Dendritic cell treated with granulocyte-macrophage colony-stimulating factor and Interleukin-4, amounts not matched to agents 40 ng/mL and 50 ng/mL, for 4 days (primary cell): ENCODE data around the gene SCLT1.

Source experiments
- H3K27ac Mint-ChIP-seq: one replicate; pipeline ENCODE4 v1.8.0; 2022; ENCODE audit warnings: mild to moderate bottlenecking, mixed read lengths
- H3K27me3 Mint-ChIP-seq: one replicate; pipeline ENCODE4 v1.8.0; 2022; ENCODE audit warnings: mild to moderate bottlenecking, mixed read lengths
- H3K36me3 Mint-ChIP-seq: one replicate; pipeline ENCODE4 v1.8.0; 2022; ENCODE audit warnings: low read depth, mixed read lengths
- H3K4me1 Mint-ChIP-seq: one replicate; pipeline ENCODE4 v1.8.0; 2022; ENCODE audit warnings: low read depth, mixed read lengths
- H3K4me3 Mint-ChIP-seq: one replicate; pipeline ENCODE4 v1.8.0; 2022; ENCODE audit warnings: mild to moderate bottlenecking, moderate library complexity, mixed read lengths
- H3K9me3 Mint-ChIP-seq: one replicate; pipeline ENCODE4 v1.8.0; 2022; ENCODE audit warnings: mixed read lengths
- intact Hi-C: fragments of 100-400 bp; cut with micrococcal nuclease; formaldehyde crosslinking; loops from one replicate; pipeline ENCODE4 v1.15.0; 2022

Gene SCLT1

GRCh38 chr4:129043523-129043922, 49.8 kb downstream of the SCLT1 start:
- Mint-ChIP-seq H3K27ac (no peak overlapping the region), H3K9me3 (no peaks in the 10 kb centered on the region), H3K36me3 (peaks cover 18% of the 10 kb centered on the region), H3K4me3 (no peak overlapping the region), H3K4me1 (peaks cover 7% of the 10 kb centered on the region), H3K27me3 (no peaks in the 10 kb centered on the region)
- intact Hi-C loops: no loop called here

DNA sequence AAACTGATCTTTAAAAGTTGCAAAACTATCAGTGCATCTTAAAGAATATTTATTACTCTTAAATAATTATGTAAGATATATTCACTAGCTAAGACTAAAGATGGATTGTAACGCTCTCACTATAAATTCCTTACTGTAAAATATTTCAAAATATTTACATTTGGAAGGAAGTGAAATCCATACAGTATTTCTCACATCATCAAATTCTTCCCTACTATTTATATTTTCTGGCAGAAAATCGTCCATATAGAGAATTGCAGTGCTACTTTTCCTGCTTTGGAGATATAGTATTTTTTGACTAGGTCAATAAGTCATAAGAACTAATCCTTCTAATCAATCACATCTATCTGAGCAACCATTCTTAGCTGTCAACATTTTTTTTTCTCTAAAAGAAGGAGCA, 52.9 kb downstream of the SCLT1 start:
- Mint-ChIP-seq H3K4me1 (no peaks in the 10 kb centered on the region), H3K27me3 (no peaks in the 10 kb centered on the region), H3K36me3 (peaks cover 31% of the 10 kb centered on the region), H3K4me3 (no peak overlapping the region), H3K9me3 (no peaks in the 10 kb centered on the region), H3K27ac (no peak overlapping the region)
- intact Hi-C loops: no loop called here

DNA sequence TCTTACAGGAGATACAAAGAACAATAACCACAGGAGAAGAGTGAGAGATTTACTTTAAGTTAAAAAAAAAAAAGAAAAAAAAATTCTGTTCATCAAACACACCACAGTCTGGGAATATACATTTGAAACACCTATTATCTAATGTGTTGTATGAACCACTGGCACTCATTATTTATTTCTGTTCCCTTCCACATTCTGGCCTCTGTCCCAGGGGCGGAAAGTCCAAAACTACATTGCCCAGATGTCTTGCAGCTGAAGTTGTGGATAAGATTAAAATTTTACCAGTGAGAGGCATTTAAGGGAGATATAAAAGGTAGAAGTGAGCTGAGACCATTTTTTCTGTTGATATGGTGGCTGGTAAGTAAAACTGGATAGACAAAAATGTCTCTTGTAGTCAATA, 56.2 kb downstream of the SCLT1 start:
- Mint-ChIP-seq H3K9me3 (peaks cover 3% of the 10 kb centered on the region), H3K36me3 (peaks cover 27% of the 10 kb centered on the region), H3K27me3 (no peaks in the 10 kb centered on the region), H3K4me1 (no peaks in the 10 kb centered on the region), H3K4me3 (no peak overlapping the region), H3K27ac (no peak overlapping the region)
- intact Hi-C loops: no loop called here

DNA sequence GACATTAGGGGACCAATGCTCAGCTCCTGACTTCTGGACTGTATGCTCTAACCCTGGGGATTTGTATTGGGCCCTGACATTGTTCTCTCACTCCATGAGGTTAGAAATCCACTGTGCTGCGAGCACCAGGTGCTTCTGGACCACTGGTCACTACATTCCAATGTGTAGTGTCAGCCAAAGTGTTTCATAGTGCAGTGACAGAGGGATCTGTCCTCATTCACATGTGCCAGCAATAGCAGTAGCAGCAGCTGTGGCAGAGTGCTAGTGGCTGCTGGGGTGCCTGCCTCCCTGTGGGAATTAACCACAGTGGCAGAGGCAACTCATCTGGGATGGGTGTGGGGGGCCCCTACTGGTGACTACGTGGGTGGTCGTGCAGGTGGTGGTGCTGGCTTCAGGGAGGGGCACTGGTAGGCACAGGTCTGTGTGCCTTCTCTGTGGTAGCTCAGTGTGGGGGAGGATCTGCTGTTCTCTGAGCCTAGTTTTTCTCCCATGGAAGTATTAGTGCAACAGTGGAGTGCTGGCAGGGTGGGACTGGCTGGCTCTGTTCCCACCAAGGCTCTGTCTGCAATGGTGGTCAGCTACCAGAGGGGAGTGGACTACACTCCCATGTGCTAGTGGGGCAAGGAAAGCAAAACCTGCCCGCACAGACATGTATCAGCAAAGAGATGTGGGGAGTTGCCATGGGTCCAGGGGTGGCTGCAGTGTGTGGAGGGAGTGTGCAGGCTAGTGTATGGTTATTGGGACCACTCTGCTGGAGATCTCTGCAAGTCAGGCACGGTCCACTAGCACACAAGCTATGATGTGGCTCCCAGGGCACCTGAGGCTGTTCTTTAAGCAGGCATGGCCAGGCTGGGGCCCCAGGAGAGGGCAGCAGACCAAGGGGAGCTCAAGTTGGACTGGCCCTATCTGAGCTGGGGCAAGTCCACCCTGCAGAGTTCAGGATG, 78.5 kb downstream of the SCLT1 start:
- Mint-ChIP-seq H3K27ac (no peak overlapping the region), H3K36me3 (peaks cover 36% of the 10 kb centered on the region), H3K9me3 (peaks cover 68% of the 10 kb centered on the region), H3K27me3 (no peaks in the 10 kb centered on the region), H3K4me1 (no peaks in the 10 kb centered on the region), H3K4me3 (no peak overlapping the region)
- intact Hi-C loops: no loop called here

- H3K4me3 Mint-ChIP-seq: no peak overlapping the region
- H3K9me3 Mint-ChIP-seq: peaks cover 60% of the 10 kb centered on the region
- intact Hi-C loops: no loop called here
- no peak overlapping the region for H3K27ac Mint-ChIP-seq
- no peaks in the 10 kb centered on the region for H3K4me1 Mint-ChIP-seq
- H3K36me3 Mint-ChIP-seq: peaks cover 2% of the 10 kb centered on the region
- H3K27me3 Mint-ChIP-seq: no peaks in the 10 kb centered on the region
These were observed 85.2 kb downstream of the SCLT1 start for GRCh38 chr4:129008096-129008495.

DNA sequence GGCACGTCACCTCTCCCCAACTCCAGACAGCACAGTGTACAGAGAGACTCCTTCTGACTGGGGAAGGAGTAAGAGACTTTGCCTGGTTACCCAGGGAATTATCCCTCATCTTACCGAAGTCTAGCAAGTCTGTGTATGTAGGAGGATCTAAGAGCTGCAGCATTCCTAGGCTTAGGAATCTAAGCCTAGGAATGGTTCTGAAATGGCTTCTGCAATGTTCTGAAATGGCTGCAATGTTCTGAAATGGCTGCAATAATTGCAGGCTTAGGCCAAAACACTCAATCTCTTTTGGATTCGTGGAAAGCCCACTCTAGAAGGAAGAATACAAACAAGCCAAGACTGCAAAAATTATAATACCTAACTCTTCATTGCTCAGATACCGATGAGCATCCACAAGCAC, 106.4 kb downstream of the SCLT1 start:
- H3K9me3 Mint-ChIP-seq: peaks cover 22% of the 10 kb centered on the region
- peaks cover 83% of the 10 kb centered on the region for H3K36me3 Mint-ChIP-seq
- no peaks in the 10 kb centered on the region for H3K27me3 Mint-ChIP-seq
- intact Hi-C loops: no loop called here
- no peak overlapping the region for H3K4me3 Mint-ChIP-seq
- H3K27ac Mint-ChIP-seq: no peak overlapping the region
- H3K4me1 Mint-ChIP-seq: no peaks in the 10 kb centered on the region

DNA sequence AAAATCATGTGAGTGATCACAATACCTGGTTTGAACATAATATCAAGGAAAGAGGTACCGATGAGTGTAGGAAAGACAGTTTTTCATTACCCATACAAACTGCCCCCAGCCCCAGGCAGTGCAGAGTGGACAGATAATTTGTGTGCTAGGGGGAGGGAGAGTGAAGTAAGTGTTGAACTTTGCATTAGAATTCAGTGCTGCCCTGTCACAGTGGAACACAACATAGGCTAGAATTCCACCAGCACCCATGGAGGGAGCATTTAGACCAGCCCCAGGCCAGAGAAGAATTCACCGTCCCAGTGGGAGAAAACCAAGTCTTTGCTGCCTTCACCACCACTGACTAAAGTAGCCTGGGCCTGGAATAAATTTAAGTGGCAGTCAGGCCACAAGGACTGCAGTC, 107.3 kb downstream of the SCLT1 start:
- Mint-ChIP-seq H3K27me3 (no peaks in the 10 kb centered on the region), H3K9me3 (peaks cover 22% of the 10 kb centered on the region), H3K4me3 (no peak overlapping the region), H3K36me3 (peaks cover 83% of the 10 kb centered on the region), H3K27ac (no peak overlapping the region), H3K4me1 (no peaks in the 10 kb centered on the region)
- intact Hi-C loops: no loop called here

DNA sequence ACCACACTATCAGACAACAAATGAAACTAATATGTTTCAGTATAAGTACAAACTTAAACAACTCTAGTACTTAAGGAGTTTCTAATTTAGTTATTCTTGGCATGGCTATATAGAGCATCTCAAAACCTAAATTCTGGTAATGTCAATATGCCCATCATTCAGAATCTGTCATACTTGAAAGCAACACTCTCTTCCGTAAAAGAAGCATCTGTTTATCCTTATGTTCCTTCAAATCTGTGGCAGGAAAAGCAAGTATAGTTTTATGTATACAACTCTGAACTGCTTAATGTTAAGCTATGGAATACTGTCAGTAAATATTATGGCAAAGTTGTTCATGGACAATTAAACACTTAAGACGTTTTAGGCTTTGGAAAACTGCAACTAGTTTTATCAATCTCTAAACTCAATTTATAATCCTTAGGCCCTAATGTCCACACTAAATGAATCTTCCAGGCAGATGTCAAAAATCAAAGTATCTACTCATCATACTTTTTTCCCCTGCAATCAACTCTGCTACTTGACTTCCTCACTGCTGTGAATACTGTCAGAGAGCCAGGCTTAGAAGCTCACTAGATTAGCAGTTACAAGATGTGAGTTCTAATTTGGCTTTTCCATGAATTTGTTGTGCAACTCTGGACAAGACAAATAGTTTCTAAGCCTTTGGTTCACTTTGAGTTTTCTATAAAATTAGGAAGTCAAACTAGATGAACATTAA, 109.4 kb downstream of the SCLT1 start:
- H3K27me3 Mint-ChIP-seq: no peaks in the 10 kb centered on the region
- peaks cover 11% of the 10 kb centered on the region for H3K9me3 Mint-ChIP-seq
- peaks cover 62% of the 10 kb centered on the region for H3K36me3 Mint-ChIP-seq
- H3K4me1 Mint-ChIP-seq: no peaks in the 10 kb centered on the region
- no peak overlapping the region for H3K4me3 Mint-ChIP-seq
- H3K27ac Mint-ChIP-seq: no peak overlapping the region
- intact Hi-C loops: no loop called here

GRCh38 chr4:128981377-128981776, 112.0 kb downstream of the SCLT1 start:
- Mint-ChIP-seq H3K36me3 (peaks cover 37% of the 10 kb centered on the region), H3K27me3 (no peaks in the 10 kb centered on the region), H3K9me3 (no peaks in the 10 kb centered on the region), H3K27ac (no peak overlapping the region), H3K4me3 (no peak overlapping the region), H3K4me1 (no peaks in the 10 kb centered on the region)
- intact Hi-C loops: no loop called here

- Mint-ChIP-seq H3K4me1 (no peaks in the 10 kb centered on the region), H3K27me3 (no peaks in the 10 kb centered on the region), H3K4me3 (no peak overlapping the region), H3K27ac (no peak overlapping the region), H3K36me3 (peaks cover 33% of the 10 kb centered on the region), H3K9me3 (no peaks in the 10 kb centered on the region)
- intact Hi-C loops: no loop called here
These were observed 112.5 kb downstream of the SCLT1 start for GRCh38 chr4:128980816-128981326.

DNA sequence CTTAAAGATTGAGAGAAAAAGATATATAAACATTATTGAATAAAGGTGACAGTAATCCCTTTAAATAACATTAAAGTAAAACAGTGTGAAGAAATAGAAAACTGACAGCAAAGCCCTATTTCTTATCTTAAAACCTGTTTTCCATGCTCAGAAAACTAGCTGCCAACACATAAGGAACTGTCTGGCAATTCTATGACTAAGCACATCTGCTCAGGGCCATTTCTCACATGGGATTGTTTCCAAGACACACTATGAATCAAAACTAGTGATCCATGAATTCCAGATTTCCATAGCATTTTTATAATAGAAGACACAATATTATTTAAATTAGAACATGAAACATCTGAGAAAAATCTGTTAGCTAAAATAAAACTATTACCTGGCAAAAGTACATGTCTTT, 113.4 kb downstream of the SCLT1 start:
- intact Hi-C loops: no loop called here
- Mint-ChIP-seq H3K9me3 (no peaks in the 10 kb centered on the region), H3K4me3 (no peak overlapping the region), H3K27me3 (no peaks in the 10 kb centered on the region), H3K4me1 (no peaks in the 10 kb centered on the region), H3K36me3 (peaks cover 28% of the 10 kb centered on the region), H3K27ac (no peak overlapping the region)

DNA sequence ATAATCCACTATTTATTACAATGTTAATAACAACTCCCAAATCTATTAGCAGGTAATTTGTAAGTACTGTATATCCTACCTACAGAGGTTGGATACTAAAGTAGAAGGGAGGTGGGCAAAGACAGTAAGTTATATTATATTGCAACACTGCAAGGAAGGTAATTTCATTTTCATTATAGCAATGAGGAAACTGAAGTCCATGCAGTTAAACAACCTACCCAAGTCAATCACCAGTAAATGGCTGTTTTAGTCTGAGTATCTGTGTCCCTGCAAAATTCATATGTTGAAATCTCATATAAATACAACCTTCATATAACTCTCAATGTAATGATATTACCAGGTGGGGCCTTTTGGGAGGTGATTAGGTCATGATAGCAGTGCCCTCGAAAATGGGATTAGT, 114.4 kb downstream of the SCLT1 start:
- H3K4me1 Mint-ChIP-seq: no peaks in the 10 kb centered on the region
- H3K27me3 Mint-ChIP-seq: no peaks in the 10 kb centered on the region
- peaks cover 21% of the 10 kb centered on the region for H3K36me3 Mint-ChIP-seq
- no peaks in the 10 kb centered on the region for H3K9me3 Mint-ChIP-seq
- H3K4me3 Mint-ChIP-seq: no peak overlapping the region
- intact Hi-C loops: no loop called here
- H3K27ac Mint-ChIP-seq: no peak overlapping the region

DNA sequence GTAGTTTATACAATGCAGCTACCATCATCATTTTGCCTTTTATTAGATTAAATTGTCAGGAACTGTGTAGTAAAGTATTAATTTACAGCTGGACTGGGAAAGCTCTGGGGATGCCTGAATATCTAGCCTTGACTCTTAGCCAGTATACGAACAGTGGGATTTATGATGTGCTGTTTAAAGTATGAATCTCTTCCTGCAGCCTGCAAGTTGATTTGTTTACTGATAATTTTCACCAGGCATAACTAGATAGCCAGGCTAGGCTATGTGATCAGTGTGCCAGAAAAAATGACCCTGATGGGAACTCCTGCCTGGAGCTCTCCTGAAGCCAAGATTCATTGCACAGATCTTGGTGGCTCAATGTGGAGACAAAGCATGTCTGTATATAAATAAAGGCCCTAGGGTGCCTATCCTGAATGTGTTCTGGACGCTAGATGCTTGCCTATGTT, 119.2 kb downstream of the SCLT1 start:
- intact Hi-C loops: no loop called here
- Mint-ChIP-seq H3K4me3 (no peak overlapping the region), H3K27me3 (no peaks in the 10 kb centered on the region), H3K36me3 (peaks cover 12% of the 10 kb centered on the region), H3K27ac (no peak overlapping the region), H3K4me1 (no peaks in the 10 kb centered on the region), H3K9me3 (no peaks in the 10 kb centered on the region)

GRCh38 chr4:128973384-128973783, 120.0 kb downstream of the SCLT1 start:
- no peaks in the 10 kb centered on the region for H3K4me1 Mint-ChIP-seq
- peaks cover 20% of the 10 kb centered on the region for H3K36me3 Mint-ChIP-seq
- no peak overlapping the region for H3K27ac Mint-ChIP-seq
- no peaks in the 10 kb centered on the region for H3K9me3 Mint-ChIP-seq
- intact Hi-C loops: no loop called here
- no peak overlapping the region for H3K4me3 Mint-ChIP-seq
- H3K27me3 Mint-ChIP-seq: no peaks in the 10 kb centered on the region
